ENCODE measurements around the gene EPHX1.
A peak's percentile ranks its signal among the peaks of the same experiment; 100 is the strongest.

Gene EPHX1

GRCh38 chr1:225872075-225872430 lies 62.1 kb downstream of the EPHX1 start:
- DNase-seq (ENCODE audit: low spot score) (no peak), ATAC-seq (ENCODE audit: low read depth) (no peak)
- TF ChIP-seq CTCF (IDR thresholded peaks at IDR 0.05; ENCODE audit: poor library complexity, severe bottlenecking): no peak
- H3K36me3 ChIP-seq (ENCODE audit: low read depth): 0 out of 2 replicates have a peak, but pooled peaks cover 3% of the 10 kb centered on the region
- no peak overlapping the region for H3K4me3 ChIP-seq (ENCODE audit: severe bottlenecking)
- peaks cover 2% of the 10 kb centered on the region for H3K4me1 ChIP-seq (ENCODE audit: insufficient read depth, poor library complexity, severe bottlenecking)
- no peak overlapping the region for H3K27ac ChIP-seq (ENCODE audit: poor library complexity, severe bottlenecking)
- H3K27me3 ChIP-seq (ENCODE audit: insufficient read depth, poor library complexity, severe bottlenecking): no peaks in the 10 kb centered on the region
- H3K9me3 ChIP-seq (ENCODE audit: severe bottlenecking): no peaks in the 10 kb centered on the region

GRCh38 chr1:225873281-225873850 lies 63.4 kb downstream of the EPHX1 start:
- 0 out of 2 replicates have a peak, but pooled peaks cover 3% of the 10 kb centered on the region for H3K36me3 ChIP-seq (ENCODE audit: low read depth)
- no peaks in the 10 kb centered on the region for H3K27me3 ChIP-seq (ENCODE audit: insufficient read depth, poor library complexity, severe bottlenecking)
- H3K4me3 ChIP-seq (ENCODE audit: severe bottlenecking): no peak overlapping the region
- no peak overlapping the region for H3K27ac ChIP-seq (ENCODE audit: poor library complexity, severe bottlenecking)
- DNase-seq (ENCODE audit: low spot score): no peak
- TF ChIP-seq CTCF (IDR thresholded peaks at IDR 0.05; ENCODE audit: poor library complexity, severe bottlenecking): no peak
- H3K9me3 ChIP-seq (ENCODE audit: severe bottlenecking): no peaks in the 10 kb centered on the region
- no peak for ATAC-seq (ENCODE audit: low read depth)
- H3K4me1 ChIP-seq (ENCODE audit: insufficient read depth, poor library complexity, severe bottlenecking): peaks cover 2% of the 10 kb centered on the region

- no peaks in the 10 kb centered on the region for H3K9me3 ChIP-seq (ENCODE audit: severe bottlenecking)
- DNase-seq (ENCODE audit: low spot score) (no peak), ATAC-seq (ENCODE audit: low read depth) (no peak)
- no peak overlapping the region for H3K4me3 ChIP-seq (ENCODE audit: severe bottlenecking)
- H3K27ac ChIP-seq (ENCODE audit: poor library complexity, severe bottlenecking): no peak overlapping the region
- no peaks in the 10 kb centered on the region for H3K27me3 ChIP-seq (ENCODE audit: insufficient read depth, poor library complexity, severe bottlenecking)
- H3K36me3 ChIP-seq (ENCODE audit: low read depth): 0 out of 2 replicates have a peak, but pooled peaks cover 3% of the 10 kb centered on the region
- peaks cover 2% of the 10 kb centered on the region for H3K4me1 ChIP-seq (ENCODE audit: insufficient read depth, poor library complexity, severe bottlenecking)
- TF ChIP-seq CTCF (IDR thresholded peaks at IDR 0.05; ENCODE audit: poor library complexity, severe bottlenecking): no peak
Observed at GRCh38 chr1:225874431-225874830, 64.5 kb downstream of the EPHX1 start.

- H3K36me3 ChIP-seq (ENCODE audit: low read depth): 0 out of 2 replicates have a peak, but pooled peaks cover 3% of the 10 kb centered on the region
- no peak overlapping the region for H3K27ac ChIP-seq (ENCODE audit: poor library complexity, severe bottlenecking)
- H3K4me1 ChIP-seq (ENCODE audit: insufficient read depth, poor library complexity, severe bottlenecking): peaks cover 2% of the 10 kb centered on the region
- no peak overlapping the region for H3K4me3 ChIP-seq (ENCODE audit: severe bottlenecking)
- DNase-seq (ENCODE audit: low spot score) (no peak), ATAC-seq (ENCODE audit: low read depth) (peak; percentile 93)
- no peaks in the 10 kb centered on the region for H3K27me3 ChIP-seq (ENCODE audit: insufficient read depth, poor library complexity, severe bottlenecking)
- H3K9me3 ChIP-seq (ENCODE audit: severe bottlenecking): no peaks in the 10 kb centered on the region
- no peak for TF ChIP-seq CTCF (IDR thresholded peaks at IDR 0.05; ENCODE audit: poor library complexity, severe bottlenecking)
Observed at GRCh38 chr1:225875044-225875815, 65.3 kb downstream of the EPHX1 start.
